ENCODE measurements around the gene FAM13C.
"Not testable (repeated sequence)": the region's sequence is repeated elsewhere in the genome, so short reads cannot be mapped to it uniquely, and the experiment has no call there.

FAM13C gene

DNA sequence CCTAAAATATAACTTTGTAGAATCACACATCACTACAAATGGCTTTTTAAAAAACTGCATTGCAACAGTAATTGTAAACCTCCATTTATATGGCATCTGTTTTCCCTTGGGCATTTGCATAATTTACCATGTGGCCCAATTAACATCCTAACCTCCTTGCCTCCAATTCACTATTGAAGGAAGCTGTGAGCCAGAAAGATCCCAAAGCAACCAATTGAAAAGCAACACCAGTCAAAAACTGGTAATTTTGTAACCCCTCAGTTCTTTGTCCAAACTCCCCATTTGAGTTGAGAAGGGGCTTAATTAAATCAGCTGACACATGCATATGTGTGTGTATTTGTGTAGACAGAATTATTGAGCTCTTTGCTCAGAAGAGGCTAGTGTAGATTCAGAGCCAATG lies 90.3 kb downstream of the FAM13C start:
- DNase-seq, result no peak

DNA sequence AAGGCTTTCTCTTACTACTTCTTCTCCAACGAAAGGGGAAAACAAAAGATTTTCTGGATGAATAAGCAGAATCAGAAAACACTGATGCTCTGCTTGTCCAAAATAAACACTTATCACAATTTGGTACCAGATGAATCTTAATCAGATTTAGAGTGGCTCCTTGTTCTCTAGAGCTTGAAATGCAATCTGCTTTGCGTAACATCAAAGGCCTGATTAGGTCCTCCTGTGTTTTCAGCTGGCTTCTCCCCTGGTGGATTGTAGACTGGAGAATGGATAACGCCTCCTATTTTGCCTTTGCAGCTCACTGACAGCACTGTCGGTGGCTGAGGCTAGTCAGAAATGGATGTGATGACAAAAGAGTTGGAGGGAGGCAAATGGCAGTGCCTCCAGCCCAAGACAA lies 91.2 kb downstream of the FAM13C start:
- no peak for DNase-seq

DNA sequence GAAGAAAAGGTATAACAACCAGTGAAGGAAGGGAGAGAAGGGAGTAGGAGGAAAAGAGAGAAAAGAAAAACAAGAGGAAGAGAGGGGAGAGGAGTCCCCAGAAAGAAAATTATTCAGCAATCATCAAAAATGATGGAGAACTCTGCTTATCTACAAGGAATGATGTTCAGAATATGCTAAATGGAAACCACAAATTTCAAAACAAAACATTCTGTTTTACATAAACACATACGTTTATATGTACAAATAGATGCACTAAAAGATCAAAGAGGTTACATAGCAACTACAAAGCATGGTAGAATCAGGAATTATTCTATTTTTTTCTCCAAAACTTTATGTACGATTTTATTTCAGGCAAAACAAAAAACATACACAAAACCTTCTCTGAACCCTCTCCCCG lies 91.9 kb downstream of the FAM13C start:
- no peak for DNase-seq

DNA sequence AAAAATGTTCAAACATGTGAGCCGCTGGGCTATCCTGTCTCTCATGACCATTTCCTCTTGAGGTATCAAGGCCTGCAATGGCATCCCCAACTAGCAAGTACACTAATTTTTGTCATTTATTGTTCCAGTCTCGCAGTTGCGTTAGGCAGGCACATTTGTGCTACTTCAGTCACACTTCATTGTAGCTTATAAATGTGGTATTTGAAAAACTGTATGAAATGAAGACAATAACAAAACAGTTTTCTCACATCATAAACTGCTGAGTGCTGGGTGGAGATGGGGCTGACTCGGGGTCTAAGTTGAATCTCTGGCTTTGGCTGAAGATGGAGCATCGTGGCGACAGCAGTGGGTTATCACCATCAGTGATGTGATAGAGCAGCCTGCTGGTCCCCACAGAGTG lies 92.7 kb downstream of the FAM13C start:
- DNase-seq, result no peak

DNA sequence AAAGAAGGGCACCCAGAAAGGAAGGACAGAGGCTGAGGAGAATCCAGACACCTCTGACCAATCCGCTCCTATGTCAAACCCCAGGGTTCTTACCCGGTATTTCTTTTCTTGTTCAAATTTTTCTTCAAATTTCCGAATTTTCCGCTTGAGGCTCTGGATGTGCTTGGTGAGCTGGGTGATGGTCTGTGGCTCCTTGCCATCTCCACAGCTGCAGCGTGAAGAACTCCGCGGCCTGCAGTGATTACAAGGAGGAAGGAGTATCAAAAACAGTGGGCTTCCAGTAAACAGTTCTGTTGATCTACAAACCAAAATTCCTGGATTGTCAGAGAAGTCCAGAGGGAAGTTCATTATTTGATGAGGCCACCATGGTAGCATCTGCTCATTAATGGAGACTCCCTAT lies 93.9 kb downstream of the FAM13C start:
- DNase-seq, result no peak

DNA sequence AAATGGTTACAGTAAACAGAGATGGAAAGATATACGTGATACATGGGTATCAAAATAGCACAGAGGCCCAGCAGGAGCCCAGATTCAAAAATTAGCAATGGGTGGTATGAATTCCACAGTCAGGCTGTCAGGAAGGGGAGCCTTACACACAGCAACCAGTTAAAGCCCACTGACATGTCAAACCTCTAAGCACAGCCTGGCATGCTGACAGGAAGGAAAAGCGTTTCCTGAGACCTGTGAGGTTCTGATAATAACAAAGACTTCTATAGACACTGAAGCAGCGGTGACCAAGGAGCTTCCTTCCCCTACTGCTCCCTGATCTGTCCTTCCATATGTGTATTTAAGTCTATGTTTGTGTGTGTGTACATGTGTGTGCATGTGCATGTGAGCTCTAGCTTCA lies 96.0 kb downstream of the FAM13C start:
- DNase-seq, result no peak

DNA sequence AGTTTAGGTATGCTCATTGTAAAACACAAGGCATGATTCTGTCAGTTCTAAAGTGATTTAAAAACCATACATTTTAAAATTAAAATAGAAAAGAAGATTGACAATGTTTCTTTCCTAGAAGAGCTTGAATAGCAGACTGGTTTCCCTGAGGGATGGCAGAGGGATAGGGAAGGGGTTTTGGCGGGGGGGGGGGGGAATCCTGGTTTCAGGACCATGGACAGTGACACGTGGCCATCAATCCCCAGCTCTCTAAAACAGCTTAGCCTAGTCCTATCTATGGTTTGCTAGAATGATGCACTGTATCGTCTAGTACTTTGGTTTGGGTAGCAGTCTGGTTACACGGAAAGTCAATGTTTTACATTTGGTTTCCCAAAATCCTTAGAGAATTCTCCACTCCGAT lies 97.2 kb downstream of the FAM13C start:
- no peak for DNase-seq

DNA sequence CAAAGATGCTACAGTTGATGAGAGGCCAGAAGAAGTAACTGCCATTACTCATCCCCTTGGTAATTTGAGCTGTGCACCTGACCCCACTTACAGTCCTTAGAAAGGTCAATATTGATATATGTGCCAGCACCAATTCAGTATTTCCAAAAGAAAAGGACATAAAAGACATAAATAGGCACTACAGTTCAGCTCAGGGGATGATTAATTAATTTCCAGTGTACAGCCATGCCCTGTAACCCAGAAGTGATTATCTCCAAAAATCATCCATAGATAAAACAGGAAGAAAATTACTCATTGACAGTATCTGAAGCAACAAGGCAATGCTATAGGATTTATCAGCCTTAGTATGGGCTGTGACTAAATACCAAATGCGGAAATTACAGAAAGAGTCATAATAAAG lies 103.5 kb downstream of the FAM13C start:
- DNase-seq, result no peak

DNA sequence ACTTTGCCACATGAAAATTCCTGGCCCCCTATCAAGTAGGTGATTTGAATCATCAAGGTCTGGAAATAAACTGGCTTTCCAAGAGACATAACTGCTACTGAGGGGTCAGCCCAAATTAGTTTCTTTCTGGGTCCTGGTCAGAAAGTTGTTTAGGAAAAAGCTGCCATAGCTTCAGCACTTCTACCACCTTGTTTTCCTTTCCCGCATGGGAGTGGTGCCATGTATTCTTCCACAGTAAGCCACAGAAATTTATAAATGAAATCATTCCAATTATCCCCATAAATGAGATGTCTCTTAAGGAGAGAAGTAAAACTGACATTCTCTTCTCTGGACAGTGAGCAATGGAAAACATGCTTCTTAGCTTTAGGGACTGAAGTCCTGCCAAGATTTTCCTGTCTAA lies 105.1 kb downstream of the FAM13C start:
- no peak for DNase-seq

DNA sequence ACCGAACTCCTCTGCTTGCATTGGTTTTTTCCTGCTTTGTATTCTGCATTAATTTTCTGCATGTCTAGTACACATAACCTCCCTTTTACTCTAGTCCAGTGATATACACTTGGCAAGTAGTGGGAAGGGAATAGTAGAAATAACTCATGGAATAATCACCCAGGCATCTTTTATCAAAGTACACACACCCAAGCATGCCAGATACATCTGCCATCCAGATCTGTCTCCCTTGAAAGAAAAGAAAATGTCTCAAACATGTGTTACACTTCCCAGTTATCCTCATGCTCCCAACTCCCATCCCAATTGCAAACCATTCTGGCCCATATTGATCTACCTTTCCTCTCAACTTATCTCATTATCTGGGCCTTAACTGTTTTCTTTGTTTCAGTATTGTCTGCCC lies 106.9 kb downstream of the FAM13C start:
- DNase-seq, result no peak

DNA sequence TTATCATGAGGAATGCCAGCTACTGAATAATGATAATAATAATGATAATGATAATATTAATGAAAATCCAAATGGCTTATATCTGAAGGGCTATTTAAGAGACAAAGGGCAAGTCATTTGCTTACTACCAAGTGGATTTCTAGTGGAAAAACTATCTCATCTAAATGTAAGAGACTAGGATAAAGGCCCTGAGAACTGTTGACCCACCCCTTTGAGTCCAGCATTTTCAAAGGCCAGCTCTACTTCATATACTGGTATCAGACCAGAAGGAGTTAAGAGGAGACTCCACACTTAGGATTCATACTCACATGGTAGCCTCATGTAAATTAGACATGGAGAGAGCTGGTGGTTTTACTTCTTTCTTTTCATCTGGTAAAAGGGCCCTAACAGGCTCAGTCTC lies 109.9 kb downstream of the FAM13C start:
- no peak for DNase-seq

DNA sequence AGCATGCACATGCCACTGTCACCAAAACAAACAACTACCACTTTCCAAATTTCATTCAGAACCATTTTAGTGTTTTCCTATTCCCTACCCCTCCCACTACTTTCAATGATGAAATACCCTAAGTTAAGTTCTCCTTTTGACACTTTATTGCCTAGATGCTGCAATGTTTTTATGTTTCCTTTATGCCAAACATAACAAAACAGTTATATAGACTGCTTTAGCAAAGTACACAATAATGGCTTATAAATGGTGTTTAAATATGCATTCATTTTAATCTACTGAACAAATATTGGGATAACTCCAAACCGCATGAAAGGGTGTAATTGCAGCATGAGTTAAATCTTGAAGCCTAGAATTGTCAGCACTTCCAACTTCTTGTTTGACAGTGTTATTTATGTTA lies 116.7 kb downstream of the FAM13C start:
- DNase-seq, result no peak

DNA sequence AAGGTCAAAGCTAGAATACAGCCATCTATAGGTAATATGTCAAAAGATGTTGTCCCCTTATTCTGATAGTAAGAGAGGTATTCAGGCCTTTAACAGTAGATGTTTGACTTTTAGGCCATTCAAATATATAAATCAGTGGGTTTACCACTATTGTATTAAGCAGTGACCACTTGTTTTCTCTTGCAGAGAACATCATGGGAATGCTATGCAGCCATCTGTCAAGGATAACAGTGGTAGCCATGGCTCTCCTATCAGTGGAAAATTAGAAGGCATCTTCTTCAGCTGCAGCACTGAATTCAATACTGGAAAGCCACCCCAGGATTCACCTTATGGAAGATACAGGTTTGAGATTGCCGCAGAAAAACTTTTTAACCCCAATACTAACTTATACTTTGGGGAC lies 117.5 kb downstream of the FAM13C start:
- DNase-seq, result no peak

DNA sequence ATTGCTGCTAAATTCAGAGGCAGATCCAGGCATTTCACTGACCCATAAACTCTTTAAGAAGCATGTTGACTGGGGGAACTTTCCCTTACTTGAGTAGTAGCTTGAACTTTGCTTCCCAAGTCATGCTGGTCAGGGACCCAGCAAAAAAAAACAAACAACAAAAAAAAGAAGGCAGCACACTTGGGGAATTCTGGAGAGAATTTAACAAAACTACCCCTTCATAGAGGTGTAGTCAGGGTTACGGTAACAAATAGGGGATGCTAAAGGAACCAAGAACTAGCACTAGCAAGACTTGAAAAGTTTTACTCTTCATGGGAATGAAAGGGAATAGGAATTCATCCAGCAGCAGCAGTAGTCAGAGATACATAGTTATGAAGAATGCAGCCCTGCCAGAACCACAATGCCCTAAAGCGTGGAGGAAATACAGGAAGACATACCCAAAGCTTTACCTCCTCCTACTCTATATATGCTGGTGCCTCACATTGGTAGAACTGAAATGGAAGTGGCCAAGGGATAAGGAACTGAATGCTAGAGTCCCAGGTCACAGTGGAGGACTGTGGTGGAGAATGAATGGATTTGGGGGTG lies 118.6 kb downstream of the FAM13C start:
- no peak for DNase-seq

DNA sequence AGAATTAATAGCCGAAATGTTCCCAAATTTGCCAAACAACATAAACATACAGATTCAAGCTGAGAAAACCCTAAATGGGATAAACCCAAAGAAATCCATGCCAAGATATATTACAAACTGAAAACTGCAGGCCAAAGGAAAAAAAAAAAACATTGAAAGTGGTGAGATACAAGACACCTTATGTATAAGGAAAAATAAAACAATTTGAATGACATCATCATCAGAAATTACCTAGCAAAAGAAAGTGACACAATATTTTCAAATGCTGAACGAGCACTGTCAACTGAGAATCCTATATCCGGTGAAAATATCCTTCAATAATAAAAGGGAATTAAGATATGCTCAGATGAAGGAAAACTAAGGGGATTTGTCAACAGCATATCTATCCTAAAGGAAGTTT lies 119.4 kb downstream of the FAM13C start:
- no peak for DNase-seq

DNA sequence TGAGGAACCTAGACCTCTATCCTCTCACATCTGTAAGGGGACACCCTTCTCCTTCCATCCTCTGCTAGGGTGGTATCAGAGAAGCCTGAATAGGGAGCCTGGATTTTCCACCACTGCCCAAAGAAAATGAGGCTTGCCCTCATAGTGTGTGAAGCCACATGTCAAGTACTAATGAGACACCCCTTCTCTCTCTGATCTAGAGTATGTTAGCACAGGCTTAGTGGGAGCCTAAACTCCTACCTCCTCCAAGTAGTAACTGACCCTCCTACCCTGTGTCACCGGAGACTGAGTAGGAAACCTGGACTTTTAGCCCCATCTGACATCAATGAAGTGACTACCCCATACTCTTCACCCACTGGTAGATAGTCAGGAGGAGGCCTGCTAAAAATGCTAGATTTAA lies 120.3 kb downstream of the FAM13C start:
- no peak for DNase-seq

DNA sequence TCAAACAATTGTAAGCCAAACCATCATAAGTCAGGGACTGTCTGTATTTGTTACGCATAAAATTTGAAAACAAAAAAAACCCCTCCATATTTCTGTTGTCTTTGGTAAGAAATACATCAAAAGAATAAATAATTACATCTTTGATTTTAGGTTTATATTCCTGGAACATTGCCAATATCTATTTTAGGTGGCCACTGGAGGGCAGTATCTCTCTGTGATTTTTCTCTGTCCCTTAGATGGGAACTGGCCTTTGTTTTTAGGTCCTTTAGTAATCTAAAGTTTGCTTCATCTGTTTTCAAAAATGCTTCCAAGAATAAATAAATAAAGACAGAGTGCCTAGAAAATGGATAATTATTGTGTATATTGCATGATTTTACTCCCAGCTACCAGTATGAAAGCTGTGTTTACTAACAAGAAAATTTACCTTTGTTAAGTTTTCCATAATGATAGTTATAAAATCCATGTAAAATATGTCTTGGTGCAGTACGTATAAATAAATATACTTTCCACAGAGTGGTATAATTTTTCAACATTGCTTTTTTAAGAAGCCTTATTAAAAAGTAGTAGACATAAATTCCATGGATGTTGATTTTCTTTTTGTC lies 121.7 kb downstream of the FAM13C start:
- DNase-seq, result no peak

DNA sequence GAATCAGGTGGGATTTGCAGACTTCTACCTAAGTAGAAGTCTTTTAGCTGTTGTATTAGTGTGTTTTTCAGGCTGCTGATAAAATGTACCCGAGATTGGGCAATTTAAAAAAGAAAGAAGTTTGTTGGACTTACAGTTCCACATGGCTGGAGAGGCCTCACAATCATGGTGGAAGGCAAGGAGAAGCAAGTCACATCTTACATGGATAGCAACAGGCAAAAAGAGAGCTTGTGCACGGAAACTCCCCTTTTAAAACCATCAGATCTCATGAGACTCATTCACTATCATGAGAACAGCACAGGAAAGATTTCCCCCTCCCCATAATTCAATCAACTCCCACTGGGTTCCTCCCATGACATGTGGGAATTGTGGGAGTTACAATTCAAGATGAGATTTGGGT lies 123.2 kb downstream of the FAM13C start:
- DNase-seq, result not testable (repeated sequence)

DNA sequence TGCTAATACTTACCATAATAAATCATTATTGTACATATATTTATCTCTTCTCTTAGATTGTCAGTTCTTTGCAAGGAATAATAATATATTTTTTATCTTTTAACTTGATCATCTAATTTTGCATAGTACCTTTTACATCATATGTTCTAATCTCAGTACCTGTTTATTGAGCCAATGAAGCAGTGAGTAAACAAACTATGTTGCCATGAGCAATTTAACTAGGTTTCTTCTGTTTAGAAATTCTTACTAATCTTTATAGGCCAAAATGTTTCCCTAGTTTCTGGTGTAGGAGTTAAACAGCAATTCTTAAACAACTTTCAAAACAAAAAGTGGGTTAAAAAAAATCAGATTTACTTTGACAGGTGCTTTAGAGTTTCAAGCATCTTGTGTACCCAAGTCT lies 124.6 kb downstream of the FAM13C start:
- DNase-seq, result no peak

DNA sequence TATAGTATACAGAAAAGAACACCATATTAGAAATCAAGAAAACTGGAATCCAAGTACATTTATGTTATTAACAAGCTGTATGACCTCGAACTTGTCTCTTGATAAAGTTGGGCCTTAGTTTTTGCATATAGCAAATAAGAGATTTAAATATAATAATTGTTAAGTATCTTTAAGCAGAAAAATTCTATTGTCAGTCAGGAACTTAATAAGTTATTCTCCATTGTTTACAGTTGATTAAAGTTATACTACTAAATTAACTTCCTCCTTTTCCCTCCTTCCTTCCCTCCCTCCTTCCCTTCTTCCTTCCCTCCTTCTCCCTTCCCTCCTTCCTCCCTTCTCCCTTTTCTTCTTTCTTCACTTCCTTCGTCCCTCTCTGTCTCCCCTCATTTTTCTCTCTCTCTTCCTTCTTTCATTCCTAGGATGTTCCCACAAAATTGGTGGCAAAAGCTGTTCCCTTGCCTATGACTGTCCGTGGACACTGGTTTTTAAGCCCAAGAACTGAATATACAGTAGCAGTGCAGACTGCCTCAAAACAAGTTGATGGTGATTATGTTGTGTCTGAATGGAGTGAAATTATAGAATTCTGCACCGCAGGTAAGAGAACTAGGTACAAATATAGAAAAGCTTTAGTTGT lies 126.2 kb downstream of the FAM13C start:
- no peak for DNase-seq

DNA sequence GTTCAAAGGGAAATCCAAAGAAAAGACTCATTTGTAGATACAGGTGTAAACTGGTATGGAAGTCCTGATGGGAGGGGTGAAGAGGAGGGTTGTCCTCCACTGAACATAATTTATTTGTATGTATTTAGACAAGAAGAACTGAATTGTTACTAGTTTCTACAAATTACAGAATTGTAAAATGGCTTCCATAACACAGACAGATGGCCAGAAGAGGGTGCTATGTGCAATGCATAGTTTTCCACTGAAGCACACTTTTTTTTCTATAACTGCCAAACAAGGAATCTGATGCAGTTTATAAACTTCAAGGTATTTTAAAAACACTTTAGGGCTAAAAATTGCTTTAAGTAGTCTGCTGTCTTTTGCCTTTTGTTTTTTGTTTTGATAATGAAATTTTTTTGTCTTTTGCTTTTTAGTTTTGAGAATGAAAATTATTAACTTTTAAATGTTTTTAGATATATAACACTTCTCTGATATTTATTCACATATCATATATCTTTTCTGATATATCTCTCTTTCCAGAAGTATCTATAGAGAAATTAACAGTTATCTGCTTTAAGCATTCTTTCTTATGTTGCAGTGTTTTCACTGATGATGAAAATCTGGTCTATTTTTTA lies 127.4 kb downstream of the FAM13C start:
- no peak for DNase-seq

DNA sequence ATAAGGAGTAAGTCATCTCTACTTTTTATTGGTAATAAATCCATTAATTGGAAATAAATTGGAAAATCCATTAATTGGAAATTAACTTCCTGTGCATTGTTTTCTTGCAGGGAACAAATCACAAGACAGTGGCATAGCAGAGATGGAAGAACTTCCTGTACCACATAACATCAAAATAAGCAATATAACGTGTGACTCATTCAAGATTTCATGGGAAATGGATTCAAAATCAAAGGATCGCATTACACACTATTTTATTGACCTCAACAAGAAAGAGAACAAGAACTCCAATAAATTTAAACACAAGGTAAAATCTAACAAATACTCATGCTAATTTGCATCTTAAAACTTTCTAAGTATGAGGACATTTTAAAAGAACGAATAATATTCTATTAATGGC lies 128.2 kb downstream of the FAM13C start:
- no peak for DNase-seq

DNA sequence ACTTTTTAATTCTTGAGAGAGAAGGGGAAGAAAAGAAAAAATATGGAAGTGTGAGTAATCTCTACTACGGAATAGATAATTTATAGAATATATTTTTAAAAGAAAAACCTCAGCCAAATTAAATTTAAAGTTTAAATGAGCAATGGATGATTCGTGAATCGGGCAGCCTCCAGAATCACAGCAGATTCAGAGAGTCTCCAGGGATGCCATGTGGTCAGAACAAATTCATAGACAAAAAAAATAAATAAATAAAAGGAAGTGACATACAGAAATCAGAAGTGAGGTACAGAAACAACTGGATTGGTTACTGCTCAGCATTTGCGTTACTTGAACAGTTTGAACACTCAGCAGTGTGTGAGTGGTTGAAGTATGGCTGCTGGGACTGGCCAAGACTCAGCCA lies 132.9 kb downstream of the FAM13C start:
- DNase-seq, result no peak

DNA sequence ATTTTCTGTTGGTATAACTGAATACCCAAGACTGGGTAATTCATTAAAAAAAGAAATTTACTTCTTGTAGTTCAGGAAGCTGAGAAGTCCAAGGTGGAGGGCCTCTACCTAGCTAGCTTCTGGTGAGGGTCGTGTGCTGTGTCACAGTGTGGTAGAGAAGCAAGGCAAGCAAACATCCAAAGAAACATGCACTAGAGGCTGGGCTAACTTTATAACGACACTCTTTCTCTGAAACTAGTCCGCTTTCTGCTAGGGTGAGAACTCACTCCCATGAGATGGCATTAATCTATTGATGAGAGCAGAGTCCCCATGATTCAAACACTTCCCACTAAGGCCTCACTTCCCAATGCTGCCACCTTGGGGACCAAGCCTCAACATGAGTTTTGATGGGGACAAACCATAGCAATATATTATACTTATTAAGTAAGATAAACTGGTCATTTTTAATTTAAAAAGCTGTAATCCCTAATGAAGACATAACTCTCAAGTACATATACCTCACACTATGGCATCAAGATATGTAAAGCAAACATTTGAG lies 135.1 kb downstream of the FAM13C start:
- DNase-seq, result no peak

Measured in activated gamma-delta T cell (primary cell).